Fibroblast of mammary gland (primary cell): ENCODE measurements around the gene SLK.

Experiments
- DNase-seq: peaks from one replicate; pipeline ENCODE4 v3.0.0-alpha.2; 2010; ENCODE audit warnings: low read depth
- H3K4me3 ChIP-seq: 2 replicates; pipeline ENCODE4 v1.5.1; 2011; ENCODE audit warnings: low read depth, mild to moderate bottlenecking, low read length, moderate library complexity; ENCODE audit not compliant: control insufficient read depth
- TF ChIP-seq, protein P1 (sequence below): conservative IDR thresholded peaks from 2 replicates; pipeline ENCODE4 v1.5.1; 2011; ENCODE audit warnings: low read depth, low read length, inconsistent platforms; ENCODE audit not compliant: control insufficient read depth, insufficient read depth

SLK gene

DNA sequence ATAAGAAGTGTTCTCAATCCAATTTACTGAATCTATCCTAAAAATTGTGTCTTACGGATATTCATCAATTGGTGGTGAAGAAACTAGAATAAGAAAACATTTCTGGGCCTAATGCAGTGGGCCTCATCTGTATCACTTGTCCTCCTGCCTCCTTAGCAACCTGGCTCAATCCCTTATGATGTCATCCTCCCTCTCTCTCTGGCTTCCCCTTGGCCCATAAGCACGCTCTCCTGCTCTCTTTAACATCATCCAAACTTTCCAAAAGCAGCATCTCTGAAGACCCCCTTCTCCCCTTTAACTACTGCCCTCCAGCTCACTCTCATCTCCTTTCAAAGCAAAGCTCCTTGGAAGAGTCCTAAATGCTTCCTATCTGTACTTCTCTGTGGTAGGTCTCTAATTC, 44.3 kb upstream of the SLK start:
- H3K4me3 ChIP-seq = no peak overlapping the region
- no peak for DNase-seq
- TF ChIP-seq, protein P1, sequence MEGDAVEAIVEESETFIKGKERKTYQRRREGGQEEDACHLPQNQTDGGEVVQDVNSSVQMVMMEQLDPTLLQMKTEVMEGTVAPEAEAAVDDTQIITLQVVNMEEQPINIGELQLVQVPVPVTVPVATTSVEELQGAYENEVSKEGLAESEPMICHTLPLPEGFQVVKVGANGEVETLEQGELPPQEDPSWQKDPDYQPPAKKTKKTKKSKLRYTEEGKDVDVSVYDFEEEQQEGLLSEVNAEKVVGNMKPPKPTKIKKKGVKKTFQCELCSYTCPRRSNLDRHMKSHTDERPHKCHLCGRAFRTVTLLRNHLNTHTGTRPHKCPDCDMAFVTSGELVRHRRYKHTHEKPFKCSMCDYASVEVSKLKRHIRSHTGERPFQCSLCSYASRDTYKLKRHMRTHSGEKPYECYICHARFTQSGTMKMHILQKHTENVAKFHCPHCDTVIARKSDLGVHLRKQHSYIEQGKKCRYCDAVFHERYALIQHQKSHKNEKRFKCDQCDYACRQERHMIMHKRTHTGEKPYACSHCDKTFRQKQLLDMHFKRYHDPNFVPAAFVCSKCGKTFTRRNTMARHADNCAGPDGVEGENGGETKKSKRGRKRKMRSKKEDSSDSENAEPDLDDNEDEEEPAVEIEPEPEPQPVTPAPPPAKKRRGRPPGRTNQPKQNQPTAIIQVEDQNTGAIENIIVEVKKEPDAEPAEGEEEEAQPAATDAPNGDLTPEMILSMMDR = no peak

DNA sequence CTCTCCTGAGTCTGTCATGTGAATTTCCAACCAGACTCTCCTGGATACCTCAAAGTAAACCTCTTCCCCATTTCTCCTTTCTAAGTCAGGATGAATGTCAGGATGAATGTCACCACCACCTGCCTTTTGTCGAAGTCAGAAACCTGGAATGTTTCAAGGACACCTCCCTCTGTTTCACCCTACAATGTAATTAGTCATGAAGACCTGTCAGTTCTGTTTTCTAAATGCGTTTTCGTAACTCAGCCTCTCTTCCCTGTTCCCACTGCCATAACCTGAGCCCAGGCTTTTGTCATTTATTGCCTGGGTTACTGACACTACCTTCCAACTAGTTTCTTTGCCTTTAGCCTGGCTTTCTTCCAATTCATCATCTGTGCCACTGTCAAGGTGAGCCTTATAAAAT, 43.4 kb upstream of the SLK start:
- TF ChIP-seq, protein P1 = no peak
- DNase-seq = no peak

DNA sequence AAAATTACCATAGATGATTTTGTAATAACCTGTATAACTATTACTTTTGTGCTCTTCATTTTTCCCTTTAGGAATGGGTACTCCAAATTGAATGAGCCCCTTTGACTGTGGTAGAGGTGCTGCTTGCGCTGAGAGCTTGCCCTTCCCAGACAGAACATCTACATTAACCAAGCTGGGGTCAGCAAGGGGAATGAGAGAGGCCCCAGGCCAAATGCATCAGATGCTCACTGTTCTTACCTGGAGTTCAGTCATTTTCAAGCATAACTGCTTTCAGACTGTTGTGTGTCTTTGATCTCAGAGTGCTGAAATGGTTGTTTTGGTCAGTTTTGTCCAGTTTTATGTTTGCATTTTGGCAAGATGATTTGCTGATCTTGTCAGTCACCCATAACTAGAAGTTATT, 41.3 kb upstream of the SLK start:
- no peak overlapping the region for H3K4me3 ChIP-seq
- no peak for DNase-seq
- TF ChIP-seq, protein P1 = no peak

More for the DNA sequence above, 43.4 kb upstream of the SLK start:
- H3K4me3 ChIP-seq = no peak overlapping the region

DNA sequence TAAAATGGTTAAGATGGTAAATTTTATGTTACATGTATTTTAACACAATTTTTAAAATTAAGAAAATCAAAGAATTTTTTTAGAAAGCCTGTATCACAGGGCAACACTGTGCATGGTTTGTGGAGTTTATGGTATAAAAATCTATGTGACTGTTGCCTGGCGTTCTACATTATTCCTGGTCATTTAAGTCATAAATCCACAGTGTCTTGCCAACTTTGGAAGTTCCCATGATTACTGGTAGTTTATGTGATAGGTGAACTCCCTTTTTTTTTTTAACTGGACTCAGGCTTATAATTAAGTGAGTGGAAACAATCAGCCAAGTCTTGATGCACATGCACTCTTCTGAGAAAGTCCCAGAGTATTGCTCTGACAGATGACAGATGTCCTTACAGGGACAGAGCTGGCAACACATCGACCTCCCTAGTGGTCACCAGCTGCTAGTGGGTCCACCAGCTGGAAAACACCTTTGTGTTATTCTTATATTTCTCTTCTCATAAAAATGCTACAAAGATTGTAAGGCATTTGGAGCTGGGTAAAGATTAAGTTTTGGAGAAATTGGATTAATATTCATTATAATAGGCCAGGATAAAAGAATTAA, 40.1 kb upstream of the SLK start:
- TF ChIP-seq, protein P1 = no peak
- no peak overlapping the region for H3K4me3 ChIP-seq

DNA sequence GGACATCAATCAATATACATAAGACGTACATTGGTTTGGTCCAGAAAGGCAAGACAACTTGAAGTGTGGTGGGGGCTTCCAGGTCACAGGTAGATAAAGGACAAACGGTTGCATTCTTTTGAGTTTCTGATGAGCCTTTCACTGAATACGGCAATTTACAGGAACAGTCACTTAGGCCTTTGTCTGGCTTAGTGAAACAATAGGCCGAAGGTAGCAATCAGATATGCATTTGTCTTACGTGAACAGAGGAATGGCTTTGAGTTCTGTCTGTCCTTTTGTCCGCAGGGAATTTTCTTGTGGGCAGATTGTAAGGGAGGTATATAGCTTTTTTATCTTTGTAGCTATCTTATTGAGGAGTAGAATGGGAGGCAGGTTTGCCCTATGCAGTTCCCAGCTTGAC, 38.2 kb upstream of the SLK start:
- DNase-seq = no peak
- TF ChIP-seq, protein P1 = no peak
- H3K4me3 ChIP-seq = no peak overlapping the region

More for the DNA sequence above, 40.1 kb upstream of the SLK start:
- DNase-seq = no peak

DNA sequence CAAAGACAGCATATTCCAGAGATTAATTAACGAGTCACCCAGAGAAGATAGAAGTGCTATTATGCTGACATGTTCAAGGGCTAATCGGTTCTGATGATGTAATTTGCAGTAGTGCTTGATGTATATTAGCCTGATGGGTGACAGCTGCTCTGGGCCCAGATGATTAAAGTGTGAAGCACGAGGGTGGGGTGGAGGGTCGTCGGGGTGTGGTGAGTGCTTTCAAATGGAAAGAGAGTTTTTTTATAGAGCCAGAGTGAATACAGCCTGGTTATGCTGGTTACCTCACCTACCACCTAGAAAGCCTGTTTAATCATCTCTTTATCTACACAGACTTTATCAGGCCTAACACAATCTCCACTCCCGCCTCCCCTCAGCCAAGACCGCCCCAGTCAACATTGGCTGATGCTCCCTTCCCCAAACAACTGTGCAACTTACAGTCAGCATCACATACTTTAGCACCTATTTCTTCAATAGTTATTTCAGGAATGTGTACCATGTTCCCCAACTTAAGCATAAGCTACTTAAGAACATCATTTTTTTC, 37.5 kb upstream of the SLK start:
- H3K4me3 ChIP-seq = no peak overlapping the region
- no peak for DNase-seq
- TF ChIP-seq, protein P1 = no peak
